Tibial nerve (tissue), 4 donors: ENCODE measurements around the gene TM9SF3. TPM values are rescaled to one million over a fixed set of nuclear protein-coding genes. Genes with fewer than 3 reads are reported as not detected.

Source experiments
- DNase-seq, 2 donors: peaks; one replicate each; pipeline ENCODE4 v3.0.0-alpha.2; 2019; ENCODE audit warnings: low spot score in 2 of 2
- H3K27ac ChIP-seq, 4 donors: fragments of 200-600 bp; sonication (generic) in 3 of 4; one replicate each; pipeline ENCODE4 v1.5.1; 2017 to 2019; ENCODE audit warnings: mild to moderate bottlenecking in 1 of 4
- H3K27me3 ChIP-seq, 2 donors: fragments of 200-600 bp; sonication (generic) in 1 of 2; one replicate each; pipeline versions ENCODE4 v1.5.1 to v1.6.0; 2017 to 2019
- H3K36me3 ChIP-seq, 3 donors: fragments of 200-600 bp; sonication (generic); one replicate each; pipeline ENCODE4 v1.5.1; 2018 to 2019
- H3K4me1 ChIP-seq, 4 donors: fragments of 200-600 bp; sonication (generic) in 3 of 4; one replicate each; pipeline ENCODE4 v1.5.1; 2017 to 2019
- H3K4me3 ChIP-seq, 4 donors: fragments of 200-600 bp; sonication (generic) in 3 of 4; one replicate each; pipeline ENCODE4 v1.5.1; 2017 to 2019; ENCODE audit warnings: mild to moderate bottlenecking in 1 of 4, moderate library complexity in 1 of 4
- H3K9me3 ChIP-seq, 4 donors: fragments of 200-600 bp; sonication (generic) in 3 of 4; one replicate each; pipeline ENCODE4 v1.5.1; 2017 to 2019
- CTCF ChIP-seq, 5 experiments: fragments of 200-600 bp in 3 of 5; fragments of 450-650 bp in 2 of 5; sonication (generic) in 3 of 5; IDR thresholded peaks; one replicate each; pipeline ENCODE4 v1.5.1; 2016 to 2019; ENCODE audit warnings: antibody characterized with exemption in 5 of 5, mild to moderate bottlenecking in 3 of 5, moderate library complexity in 2 of 5
- EP300 ChIP-seq, 2 donors: sonication (generic); formaldehyde crosslinking; IDR thresholded peaks; one replicate each; pipeline ENCODE4 v1.6.1; 2017; ENCODE audit warnings: antibody characterized with exemption in 2 of 2, mild to moderate bottlenecking in 1 of 2
- POLR2A ChIP-seq, 2 donors: fragments of 450-650 bp; IDR thresholded peaks; one replicate each; pipeline ENCODE4 v1.6.1; 2017; ENCODE audit warnings: antibody characterized with exemption in 2 of 2, mild to moderate bottlenecking in 2 of 2, moderate library complexity in 2 of 2
- WGBS, 2 donors: methylation state at CpG; one replicate each; pipeline ENCODE4 v1.1.5; 2018; 5-methylcytosine and 5-hydroxymethylcytosine counted together
- total RNA-seq, 4 donors: library from RNA; depleted of rRNA; stranded (reverse); fragments of >200 nt; gene quantifications; one replicate each; pipeline ENCODE4 v1.1.0, GENCODE V29; 2016

Gene TM9SF3
- total RNA-seq, 4 donors from 2014 or later = 79.5 to 98.8 (median 90.2) TPM

DNA sequence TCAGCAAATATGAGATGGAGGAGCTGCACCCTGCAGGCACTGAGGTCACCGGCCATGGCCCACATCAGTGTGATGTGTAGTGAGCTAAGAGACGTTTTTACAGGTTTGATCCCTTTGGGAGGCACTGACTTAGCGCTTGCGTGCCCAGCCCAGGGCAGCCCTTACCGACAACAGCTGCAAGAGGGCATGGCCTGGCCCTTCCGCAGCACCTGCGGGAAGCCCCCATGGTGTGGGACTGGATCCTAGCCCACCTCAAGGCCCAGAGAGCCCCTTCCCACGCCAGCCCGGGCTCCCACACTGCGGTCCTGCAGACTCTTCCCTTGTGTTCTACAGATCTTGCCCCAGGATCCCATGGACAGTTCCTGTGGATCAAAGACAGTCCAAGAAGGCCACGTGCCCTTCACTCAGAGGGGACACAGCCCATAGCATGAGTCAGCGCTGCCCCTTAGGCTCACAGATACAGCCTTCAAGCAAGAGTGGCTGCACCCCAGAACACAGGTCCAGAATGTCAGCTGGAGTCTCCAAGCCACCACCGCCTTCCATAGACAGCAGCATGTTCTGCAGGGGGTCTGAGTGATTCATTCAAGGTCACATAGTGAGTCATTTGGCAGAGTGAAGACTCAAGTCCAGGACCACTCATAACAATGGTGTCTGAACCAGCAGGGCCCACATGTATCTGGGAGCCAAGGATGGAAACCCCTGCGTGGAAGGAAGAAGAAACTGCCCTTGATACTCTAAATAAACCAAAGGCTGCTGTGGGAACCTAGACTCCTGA is 98.5 kb downstream of the TM9SF3 start:
- TF ChIP-seq POLR2A (IDR thresholded peaks at IDR 0.05) = no peak
- TF ChIP-seq CTCF (IDR thresholded peaks at IDR 0.05) = no peak
- TF ChIP-seq EP300 (IDR thresholded peaks at IDR 0.05) = no peak

GRCh38 chr10:96482815-96483588 is 103.8 kb downstream of the TM9SF3 start:
- H3K4me3 ChIP-seq = no peak overlapping the region
- TF ChIP-seq CTCF (IDR thresholded peaks at IDR 0.05) = no peak
- no peak for TF ChIP-seq EP300 (IDR thresholded peaks at IDR 0.05)
- no peak overlapping the region for H3K27ac ChIP-seq
- peaks cover 0 to 4% of the 10 kb centered on the region in 2 donors for H3K27me3 ChIP-seq
- WGBS, 2 donors = 74 to 88% methylated on average over 4 of the region's 4 CpGs
- no peaks in the 10 kb centered on the region for H3K4me1 ChIP-seq
- no peaks in the 10 kb centered on the region for H3K36me3 ChIP-seq
- no peak for DNase-seq
- no peaks in the 10 kb centered on the region for H3K9me3 ChIP-seq

More for the DNA sequence above, 98.5 kb downstream of the TM9SF3 start:
- Histone ChIP-seq H3K27me3 (no peaks in the 10 kb centered on the region), H3K9me3 (no peaks in the 10 kb centered on the region), H3K4me3 (no peak overlapping the region), H3K4me1 (no peaks in the 10 kb centered on the region), H3K27ac (no peak overlapping the region), H3K36me3 (no peaks in the 10 kb centered on the region)
- 89 to 92% methylated on average over 11 to 12 of the region's 14 CpGs for WGBS, 2 donors
- no peak for DNase-seq

GRCh38 chr10:96478355-96478754 is 108.5 kb downstream of the TM9SF3 start:
- no peak for DNase-seq
- Histone ChIP-seq H3K9me3 (peaks cover 0 to 7% (median 0%) of the 10 kb centered on the region in 4 donors), H3K4me3 (no peak overlapping the region), H3K36me3 (no peaks in the 10 kb centered on the region), H3K27me3 (peaks cover 0 to 4% of the 10 kb centered on the region in 2 donors), H3K27ac (no peak overlapping the region), H3K4me1 (no peaks in the 10 kb centered on the region)
- TF ChIP-seq POLR2A (IDR thresholded peaks at IDR 0.05) (no peak), CTCF (IDR thresholded peaks at IDR 0.05) (no peak), EP300 (IDR thresholded peaks at IDR 0.05) (no peak)
- 73 to 74% methylated on average over 9 of the region's 9 CpGs for WGBS, 2 donors

- peaks cover 0 to 7% (median 0%) of the 10 kb centered on the region in 4 donors for H3K9me3 ChIP-seq
- no peak overlapping the region for H3K4me3 ChIP-seq
- no peak for TF ChIP-seq EP300 (IDR thresholded peaks at IDR 0.05)
- TF ChIP-seq CTCF (IDR thresholded peaks at IDR 0.05) = no peak
- TF ChIP-seq POLR2A (IDR thresholded peaks at IDR 0.05) = no peak
- WGBS, 2 donors = 44 to 53% methylated on average over 9 of the region's 9 CpGs
- H3K36me3 ChIP-seq = no peaks in the 10 kb centered on the region
- no peak overlapping the region for H3K27ac ChIP-seq
- DNase-seq = no peak
- H3K27me3 ChIP-seq = no peaks in the 10 kb centered on the region
- H3K4me1 ChIP-seq = no peaks in the 10 kb centered on the region
Observed at GRCh38 chr10:96473866-96474265, 112.9 kb downstream of the TM9SF3 start.
